ENCODE data around the gene ERG28. TPM values are rescaled to one million over a fixed set of nuclear protein-coding genes. Genes with fewer than 3 reads are reported as not detected.

ERG28 gene
- total and polyA plus RNA-seq, 2 experiments from 2014 or later = 6.6 to 21.4 TPM

DNA sequence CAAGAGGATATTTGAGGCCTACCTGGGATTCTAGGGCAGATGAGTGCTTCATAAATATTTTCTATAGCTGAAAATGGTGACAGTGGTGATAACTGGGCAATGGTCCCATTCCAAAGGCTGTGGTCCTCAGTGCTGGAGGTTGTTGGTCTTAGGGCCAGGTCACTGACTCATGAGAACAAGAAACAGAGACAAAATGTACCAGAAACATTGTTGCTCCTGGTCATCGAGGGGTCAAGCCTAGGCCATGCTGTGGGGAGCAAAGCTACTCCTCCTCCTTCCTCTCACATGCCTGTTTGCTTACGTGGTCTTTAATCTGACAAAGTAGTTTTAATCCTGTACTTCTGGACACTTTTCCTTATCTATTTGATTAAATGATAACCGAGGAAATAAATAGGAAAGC is 33.8 kb downstream of the ERG28 start:
- Histone ChIP-seq H3K79me2 (ENCODE audit: insufficient read depth) (no peaks in the 10 kb centered on the region), H3K4me2 (ENCODE audit: unreplicated experiment) (no peak overlapping the region), H3K9me2 (ENCODE audit: insufficient read depth) (no peaks in the 10 kb centered on the region), H4K20me1 (ENCODE audit: insufficient read depth) (no peaks in the 10 kb centered on the region), H2AFZ (no peak overlapping the region), H3K9me3 (ENCODE audit: low read depth) (no peaks in the 10 kb centered on the region), H3K9ac (no peak overlapping the region), H3K4me1 (ENCODE audit: insufficient read depth) (no peaks in the 10 kb centered on the region), H3K4me3 (no peak overlapping the region), H3F3A (ENCODE audit: insufficient read depth) (no peaks in the 10 kb centered on the region), H3K27me3 (replicated peaks; ENCODE audit: insufficient read depth) (peaks cover 5% of the 10 kb centered on the region; the same call in 1 of the 2 replicates), H3K36me3 (ENCODE audit: low read depth) (no peaks in the 10 kb centered on the region), H3K27ac (no peak overlapping the region)
- in situ Hi-C loops (cut with MboI) = no loop called here
- WGBS, 2 experiments (ENCODE audit: low coverage in 1 of 2, low lambda C conversion rate in 2 of 2, missing lambda C conversion rate in 2 of 2) = 51 to 58% methylated on average over 3 of the region's 3 CpGs
- TF ChIP-seq EZH2 (IDR thresholded peaks at IDR 0.05; ENCODE audit: insufficient read depth, poor library complexity, severe bottlenecking) (no peak), EZH2phosphoT487 (IDR thresholded peaks at IDR 0.05; ENCODE audit: insufficient read depth, low read depth) (no peak)
- no peak for DNase-seq

- Histone ChIP-seq H3K27me3 (replicated peaks; ENCODE audit: insufficient read depth) (peaks cover 5% of the 10 kb centered on the region; the same call in 1 of the 2 replicates), H3K79me2 (ENCODE audit: insufficient read depth) (no peaks in the 10 kb centered on the region), H4K20me1 (ENCODE audit: insufficient read depth) (no peaks in the 10 kb centered on the region), H3K4me3 (no peak overlapping the region), H3K4me2 (ENCODE audit: unreplicated experiment) (no peak overlapping the region), H3K36me3 (ENCODE audit: low read depth) (no peaks in the 10 kb centered on the region), H3K9ac (no peak overlapping the region), H3K9me2 (ENCODE audit: insufficient read depth) (no peaks in the 10 kb centered on the region), H2AFZ (no peak overlapping the region), H3K27ac (no peak overlapping the region), H3K9me3 (ENCODE audit: low read depth) (no peaks in the 10 kb centered on the region), H3K4me1 (ENCODE audit: insufficient read depth) (no peaks in the 10 kb centered on the region), H3F3A (ENCODE audit: insufficient read depth) (no peaks in the 10 kb centered on the region)
- in situ Hi-C loops (cut with MboI) = no loop called here
- DNase-seq = no peak
- 62 to 64% methylated on average over 3 of the region's 3 CpGs for WGBS, 2 experiments (ENCODE audit: low coverage in 1 of 2, low lambda C conversion rate in 2 of 2, missing lambda C conversion rate in 2 of 2)
- TF ChIP-seq EZH2phosphoT487 (IDR thresholded peaks at IDR 0.05; ENCODE audit: insufficient read depth, low read depth) = no peak
- no peak for TF ChIP-seq EZH2 (IDR thresholded peaks at IDR 0.05; ENCODE audit: insufficient read depth, poor library complexity, severe bottlenecking)
These were observed 34.3 kb downstream of the ERG28 start for GRCh38 chr14:75626396-75626795.

GRCh38 chr14:75625034-75625433 is 35.6 kb downstream of the ERG28 start:
- H3K4me1 ChIP-seq (ENCODE audit: insufficient read depth) = no peaks in the 10 kb centered on the region
- H3K4me2 ChIP-seq (ENCODE audit: unreplicated experiment) = no peak overlapping the region
- no peaks in the 10 kb centered on the region for H3K36me3 ChIP-seq (ENCODE audit: low read depth)
- H3K27ac ChIP-seq = no peak overlapping the region
- in situ Hi-C loops (cut with MboI) = no loop called here
- DNase-seq = no peak
- 77 to 84% methylated on average over 3 of the region's 3 CpGs for WGBS, 2 experiments (ENCODE audit: low coverage in 1 of 2, low lambda C conversion rate in 2 of 2, missing lambda C conversion rate in 2 of 2)
- no peaks in the 10 kb centered on the region for H3K9me3 ChIP-seq (ENCODE audit: low read depth)
- H4K20me1 ChIP-seq (ENCODE audit: insufficient read depth) = no peaks in the 10 kb centered on the region
- H3K9ac ChIP-seq = no peak overlapping the region
- no peaks in the 10 kb centered on the region for H3K79me2 ChIP-seq (ENCODE audit: insufficient read depth)
- no peak for TF ChIP-seq EZH2phosphoT487 (IDR thresholded peaks at IDR 0.05; ENCODE audit: insufficient read depth, low read depth)
- TF ChIP-seq EZH2 (IDR thresholded peaks at IDR 0.05; ENCODE audit: insufficient read depth, poor library complexity, severe bottlenecking) = no peak
- no peak overlapping the region for H2AFZ ChIP-seq
- H3K4me3 ChIP-seq = no peak overlapping the region
- no peaks in the 10 kb centered on the region for H3K9me2 ChIP-seq (ENCODE audit: insufficient read depth)
- H3K27me3 ChIP-seq (replicated peaks; ENCODE audit: insufficient read depth) = peaks cover 5% of the 10 kb centered on the region; the same call in 1 of the 2 replicates
- H3F3A ChIP-seq (ENCODE audit: insufficient read depth) = no peaks in the 10 kb centered on the region

- Histone ChIP-seq H4K20me1 (ENCODE audit: insufficient read depth) (no peaks in the 10 kb centered on the region), H3K4me1 (ENCODE audit: insufficient read depth) (no peaks in the 10 kb centered on the region), H2AFZ (no peak overlapping the region), H3K9me2 (ENCODE audit: insufficient read depth) (no peaks in the 10 kb centered on the region), H3K27me3 (replicated peaks; ENCODE audit: insufficient read depth) (no peaks in the 10 kb centered on the region; the same call in 1 of the 2 replicates), H3K9ac (no peak overlapping the region), H3K4me3 (no peak overlapping the region), H3F3A (ENCODE audit: insufficient read depth) (no peaks in the 10 kb centered on the region), H3K4me2 (ENCODE audit: unreplicated experiment) (no peak overlapping the region), H3K79me2 (ENCODE audit: insufficient read depth) (no peaks in the 10 kb centered on the region), H3K36me3 (ENCODE audit: low read depth) (no peaks in the 10 kb centered on the region), H3K27ac (no peak overlapping the region), H3K9me3 (ENCODE audit: low read depth) (no peaks in the 10 kb centered on the region)
- in situ Hi-C loops (cut with MboI) = no loop called here
- no peak for DNase-seq
- TF ChIP-seq EZH2 (IDR thresholded peaks at IDR 0.05; ENCODE audit: insufficient read depth, poor library complexity, severe bottlenecking) (no peak), EZH2phosphoT487 (IDR thresholded peaks at IDR 0.05; ENCODE audit: insufficient read depth, low read depth) (no peak)
- WGBS, 2 experiments (ENCODE audit: low coverage in 1 of 2, low lambda C conversion rate in 2 of 2, missing lambda C conversion rate in 2 of 2) = 38 to 44% methylated on average over 1 of the region's 1 CpG
These were observed 41.1 kb downstream of the ERG28 start for GRCh38 chr14:75619548-75619947.

GRCh38 chr14:75615200-75615599 is 45.5 kb downstream of the ERG28 start:
- Histone ChIP-seq H3K79me2 (ENCODE audit: insufficient read depth) (no peaks in the 10 kb centered on the region), H3K9ac (no peak overlapping the region), H3K9me2 (ENCODE audit: insufficient read depth) (no peaks in the 10 kb centered on the region), H3K4me3 (no peak overlapping the region), H3F3A (ENCODE audit: insufficient read depth) (no peaks in the 10 kb centered on the region), H3K27ac (no peak overlapping the region), H3K4me2 (ENCODE audit: unreplicated experiment) (no peak overlapping the region), H3K27me3 (replicated peaks; ENCODE audit: insufficient read depth) (peaks cover 4% of the 10 kb centered on the region), H2AFZ (no peak overlapping the region), H3K36me3 (ENCODE audit: low read depth) (no peaks in the 10 kb centered on the region), H3K4me1 (ENCODE audit: insufficient read depth) (no peaks in the 10 kb centered on the region), H4K20me1 (ENCODE audit: insufficient read depth) (no peaks in the 10 kb centered on the region), H3K9me3 (ENCODE audit: low read depth) (no peaks in the 10 kb centered on the region)
- 55 to 60% methylated on average over 4 of the region's 4 CpGs for WGBS, 2 experiments (ENCODE audit: low coverage in 1 of 2, low lambda C conversion rate in 2 of 2, missing lambda C conversion rate in 2 of 2)
- in situ Hi-C loops (cut with MboI) = no loop called here
- no peak for DNase-seq
- TF ChIP-seq EZH2phosphoT487 (IDR thresholded peaks at IDR 0.05; ENCODE audit: insufficient read depth, low read depth) = no peak
- no peak for TF ChIP-seq EZH2 (IDR thresholded peaks at IDR 0.05; ENCODE audit: insufficient read depth, poor library complexity, severe bottlenecking)
